Calu3 (cell line): Measurements from ENCODE around the gene NUTM2G. TPM values are rescaled to one million over a fixed set of nuclear protein-coding genes. Genes with fewer than 3 reads are reported as not detected.
"Not testable (repeated sequence)": the region's sequence is repeated elsewhere in the genome, so short reads cannot be mapped to it uniquely, and the experiment has no call there.

Experiments
- Bru-seq: library from RNA; stranded (reverse); fragments of 400-500 nt; gene quantifications from one replicate; lab custom pipeline; 2021; lab: Mats Ljungman, UMichigan
- BruChase-seq, 2 experiments: library from RNA; stranded (reverse); fragments of 400-500 nt; gene quantifications; one replicate each; lab custom pipeline; 2021; lab: Mats Ljungman, UMichigan
- BruUV-seq: library from RNA; stranded (reverse); fragments of 400-500 nt; replicated peaks from 2 replicates; lab custom pipeline; 2021; lab: Mats Ljungman, UMichigan
- CTCF ChIA-PET: fragments of 300-600 bp; sonication (Branson Sonifier 250); formaldehyde crosslinking; loops from one replicate; lab custom pipeline; 2022; ENCODE audit warnings: antibody characterized with exemption; lab: Charles Lee
- DNase-seq: peaks from one replicate; pipeline ENCODE4 v3.0.0; 2022
- H3K27ac Mint-ChIP-seq: one replicate; pipeline ENCODE4 v1.8.0; 2022; ENCODE audit warnings: mixed read lengths; ENCODE audit not compliant: unreplicated experiment
- H3K27me3 Mint-ChIP-seq: one replicate; pipeline ENCODE4 v1.8.0; 2022; ENCODE audit warnings: mixed read lengths; ENCODE audit not compliant: unreplicated experiment
- H3K36me3 Mint-ChIP-seq: one replicate; pipeline ENCODE4 v1.8.0; 2022; ENCODE audit warnings: mild to moderate bottlenecking, moderate library complexity, mixed read lengths; ENCODE audit not compliant: insufficient read depth, unreplicated experiment
- H3K4me1 Mint-ChIP-seq: one replicate; pipeline ENCODE4 v1.8.0; 2022; ENCODE audit warnings: mild to moderate bottlenecking, low read depth, mixed read lengths; ENCODE audit not compliant: unreplicated experiment
- H3K4me3 Mint-ChIP-seq: one replicate; pipeline ENCODE4 v1.8.0; 2022; ENCODE audit warnings: mild to moderate bottlenecking, low read depth, moderate library complexity, mixed read lengths; ENCODE audit not compliant: unreplicated experiment
- H3K9me3 Mint-ChIP-seq: one replicate; pipeline ENCODE4 v1.8.0; 2022; ENCODE audit warnings: low read depth, mixed read lengths; ENCODE audit not compliant: unreplicated experiment
- intact Hi-C: fragments of 100-400 bp; cut with micrococcal nuclease; formaldehyde crosslinking; loops from one replicate; pipeline ENCODE4 v1.10.0; 2022; ENCODE audit not compliant: unreplicated experiment
- long read RNA-seq: library from polyadenylated mRNA; stranded (forward); transcript quantifications from one replicate; pipeline ENCODE4 v2.0.0, GENCODE V29; 2022
- total RNA-seq: library from RNA; stranded (reverse); gene quantifications from 2 replicates; pipeline ENCODE4 v1.2.3, GENCODE V29; 2022
- TF ChIP-seq, protein P1 (sequence below): fragments of 200-600 bp; IDR thresholded peaks from one replicate; pipeline ENCODE4 v1.8.0; 2022; ENCODE audit warnings: antibody characterized with exemption; ENCODE audit not compliant: unreplicated experiment

NUTM2G gene, protein sequence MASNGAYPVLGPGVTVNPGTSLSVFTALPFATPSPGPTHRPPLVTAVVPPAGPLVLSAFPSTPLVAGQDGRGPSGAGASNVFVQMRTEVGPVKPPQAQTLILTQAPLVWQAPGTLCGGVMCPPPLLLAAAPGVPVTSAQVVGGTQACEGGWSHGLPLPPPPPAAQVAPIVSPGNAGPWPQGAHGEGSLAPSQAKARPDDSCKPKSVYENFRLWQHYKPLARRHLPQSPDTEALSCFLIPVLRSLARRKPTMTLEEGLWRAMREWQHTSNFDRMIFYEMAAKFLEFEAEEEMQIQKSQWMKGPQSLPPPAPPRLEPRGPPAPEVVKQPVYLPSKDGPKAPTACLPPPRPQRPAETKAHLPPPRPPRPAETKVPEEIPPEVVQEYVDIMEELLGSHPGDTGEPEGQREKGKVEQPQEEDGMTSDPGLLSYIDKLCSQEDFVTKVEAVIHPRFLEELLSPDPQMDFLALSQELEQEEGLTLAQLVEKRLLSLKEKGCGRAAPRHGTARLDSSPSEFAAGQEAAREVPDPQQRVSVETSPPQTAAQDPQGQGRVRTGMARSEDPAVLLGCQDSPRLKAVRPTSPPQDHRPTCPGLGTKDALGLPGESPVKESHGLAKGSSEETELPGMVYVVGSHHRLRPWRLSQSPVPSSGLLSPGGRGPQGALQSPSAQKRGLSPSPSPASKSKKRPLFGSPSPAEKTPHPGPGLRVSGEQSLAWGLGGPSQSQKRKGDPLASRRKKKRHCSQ
- not detected in 2 replicates for total RNA-seq
- not detected for Bru-seq, nascent RNA
- BruChase-seq, experiment 1, labeled RNA remaining after a 6-hour chase: not detected
- BruChase-seq, experiment 2, labeled RNA remaining after a 2-hour chase: not detected
- long read RNA-seq: 0 reads

GRCh38 chr9:96928543-96928942 is at the start of gene NUTM2G:
TSS of gene NUTM2G (plus strand) at chr9:96928843. CDS start at chr9:96929025, 182 bp downstream.
- H3K9me3 Mint-ChIP-seq, H3K4me3 Mint-ChIP-seq, intact Hi-C loops: not testable (repeated sequence)

GRCh38 chr9:96883922-96884321 is 44.7 kb upstream of the NUTM2G start:
- Mint-ChIP-seq H3K36me3 (peaks cover 9% of the 10 kb centered on the region), H3K27ac (no peak overlapping the region), H3K4me3 (no peak overlapping the region), H3K4me1 (peaks cover 26% of the 10 kb centered on the region), H3K27me3 (no peaks in the 10 kb centered on the region), H3K9me3 (no peaks in the 10 kb centered on the region)
- TF ChIP-seq, protein P1, sequence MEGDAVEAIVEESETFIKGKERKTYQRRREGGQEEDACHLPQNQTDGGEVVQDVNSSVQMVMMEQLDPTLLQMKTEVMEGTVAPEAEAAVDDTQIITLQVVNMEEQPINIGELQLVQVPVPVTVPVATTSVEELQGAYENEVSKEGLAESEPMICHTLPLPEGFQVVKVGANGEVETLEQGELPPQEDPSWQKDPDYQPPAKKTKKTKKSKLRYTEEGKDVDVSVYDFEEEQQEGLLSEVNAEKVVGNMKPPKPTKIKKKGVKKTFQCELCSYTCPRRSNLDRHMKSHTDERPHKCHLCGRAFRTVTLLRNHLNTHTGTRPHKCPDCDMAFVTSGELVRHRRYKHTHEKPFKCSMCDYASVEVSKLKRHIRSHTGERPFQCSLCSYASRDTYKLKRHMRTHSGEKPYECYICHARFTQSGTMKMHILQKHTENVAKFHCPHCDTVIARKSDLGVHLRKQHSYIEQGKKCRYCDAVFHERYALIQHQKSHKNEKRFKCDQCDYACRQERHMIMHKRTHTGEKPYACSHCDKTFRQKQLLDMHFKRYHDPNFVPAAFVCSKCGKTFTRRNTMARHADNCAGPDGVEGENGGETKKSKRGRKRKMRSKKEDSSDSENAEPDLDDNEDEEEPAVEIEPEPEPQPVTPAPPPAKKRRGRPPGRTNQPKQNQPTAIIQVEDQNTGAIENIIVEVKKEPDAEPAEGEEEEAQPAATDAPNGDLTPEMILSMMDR: no peak
- CTCF ChIA-PET: interaction anchor here (1.1 to 1.2 kb wide), 2 partner anchors 8 to 29 kb away, joined by 3 to 4 read pairs; partner anchors contain the start of gene ZNF782
- intact Hi-C loops: no loop called here
- BruUV-seq: no TSS peak
- DNase-seq: no peak

More at GRCh38 chr9:96928543-96928942, at the start of gene NUTM2G:
- H3K36me3 Mint-ChIP-seq, H3K27ac Mint-ChIP-seq, BruUV-seq, DNase-seq, CTCF ChIA-PET, H3K27me3 Mint-ChIP-seq, H3K4me1 Mint-ChIP-seq: not testable (repeated sequence)

- H3K27me3 Mint-ChIP-seq: no peaks in the 10 kb centered on the region
- CTCF ChIA-PET: interaction anchor here (1.1 to 1.2 kb wide), 2 partner anchors 9 to 30 kb away, joined by 3 to 4 read pairs; partner anchors contain the start of gene ZNF782
- intact Hi-C loops: no loop called here
Measured at GRCh38 chr9:96884443-96884842, 44.2 kb upstream of the NUTM2G start.

GRCh38 chr9:96885424-96885823 is 43.2 kb upstream of the NUTM2G start:
- no TSS peak for BruUV-seq
- CTCF ChIA-PET: no interaction called here
- Mint-ChIP-seq H3K4me1 (peaks cover 26% of the 10 kb centered on the region), H3K9me3 (no peaks in the 10 kb centered on the region), H3K27ac (no peak overlapping the region), H3K27me3 (no peaks in the 10 kb centered on the region), H3K4me3 (no peak overlapping the region), H3K36me3 (peaks cover 9% of the 10 kb centered on the region)
- TF ChIP-seq, protein P1: no peak
- DNase-seq: no peak
- intact Hi-C loops: no loop called here

More at GRCh38 chr9:96884443-96884842, 44.2 kb upstream of the NUTM2G start:
- no TSS peak for BruUV-seq
- TF ChIP-seq, protein P1: no peak
- Mint-ChIP-seq H3K4me3 (no peak overlapping the region), H3K4me1 (peaks cover 26% of the 10 kb centered on the region), H3K36me3 (peaks cover 9% of the 10 kb centered on the region), H3K9me3 (no peaks in the 10 kb centered on the region), H3K27ac (no peak overlapping the region)
- DNase-seq: peak; percentile 74
